ENCODE data around the gene ZNF692. TPM values are rescaled to one million over a fixed set of nuclear protein-coding genes. Genes with fewer than 3 reads are reported as not detected.
"Not testable (repeated sequence)": the region's sequence is repeated elsewhere in the genome, so short reads cannot be mapped to it uniquely, and the experiment has no call there.

Gene ZNF692
- total RNA-seq, 1 donor from 2014 or later: 18.4 TPM

GRCh38 chr1:248850124-248850523 lies 8.8 kb downstream of the ZNF692 start:
- peak; percentile 67 for DNase-seq (ENCODE audit: low spot score)

GRCh38 chr1:248849637-248850036 lies 9.2 kb downstream of the ZNF692 start:
- DNase-seq (ENCODE audit: low spot score): peak; percentile 55

GRCh38 chr1:248849152-248849551 lies 9.7 kb downstream of the ZNF692 start:
- peak; percentile 68 for DNase-seq (ENCODE audit: low spot score)

- no peak for DNase-seq (ENCODE audit: low spot score)
Observed at GRCh38 chr1:248848602-248849001, 10.3 kb downstream of the ZNF692 start.

GRCh38 chr1:248847956-248848561 lies 10.8 kb downstream of the ZNF692 start:
- peak; percentile 88 for DNase-seq (ENCODE audit: low spot score)

- peak; percentile 59 for DNase-seq (ENCODE audit: low spot score)
Observed at GRCh38 chr1:248847181-248847955, 11.5 kb downstream of the ZNF692 start.

- DNase-seq (ENCODE audit: low spot score): peak; percentile 81
Observed at GRCh38 chr1:248844526-248844925, 14.4 kb downstream of the ZNF692 start.

GRCh38 chr1:248843687-248844086 lies 15.2 kb downstream of the ZNF692 start:
- no peak for DNase-seq (ENCODE audit: low spot score)

GRCh38 chr1:248842781-248843331 lies 16.0 kb downstream of the ZNF692 start:
- DNase-seq (ENCODE audit: low spot score): peak; percentile 71

GRCh38 chr1:248841702-248842395 lies 17.0 kb downstream of the ZNF692 start:
- DNase-seq (ENCODE audit: low spot score): peak; percentile 83

- no peak for DNase-seq (ENCODE audit: low spot score)
Observed at GRCh38 chr1:248840946-248841345, 17.9 kb downstream of the ZNF692 start.

- DNase-seq (ENCODE audit: low spot score): no peak
Observed at GRCh38 chr1:248839168-248839555, 19.7 kb downstream of the ZNF692 start.

GRCh38 chr1:248838357-248839167 lies 20.3 kb downstream of the ZNF692 start:
- DNase-seq (ENCODE audit: low spot score): peak; percentile 97

GRCh38 chr1:248837781-248838356 lies 21.0 kb downstream of the ZNF692 start, which contains the start of gene ZNF672:
Gene ZNF672 (plus strand): TSS chr1:248838224. CDS start chr1:248847275, 9,051 bp downstream.
- DNase-seq (ENCODE audit: low spot score): peak; percentile 99

GRCh38 chr1:248837045-248837780 lies 21.7 kb downstream of the ZNF692 start:
- no peak for DNase-seq (ENCODE audit: low spot score)

- peak; percentile 33 for DNase-seq (ENCODE audit: low spot score)
Observed at GRCh38 chr1:248834343-248834940, 24.4 kb downstream of the ZNF692 start.

GRCh38 chr1:248831842-248832241 lies 27.0 kb downstream of the ZNF692 start:
- no peak for DNase-seq (ENCODE audit: low spot score)

- DNase-seq (ENCODE audit: low spot score): not testable (repeated sequence)
Observed at GRCh38 chr1:248830718-248831017, 28.2 kb downstream of the ZNF692 start.

- DNase-seq (ENCODE audit: low spot score): no peak
Observed at GRCh38 chr1:248828845-248829244, 30.0 kb downstream of the ZNF692 start.
